Measurements from ENCODE around the gene ADAR. TPM values are rescaled to one million over a fixed set of nuclear protein-coding genes. Genes with fewer than 3 reads are reported as not detected.

The ADAR gene
- total RNA-seq, 4 donors from 2014 or later = 66.5 to 104 (median 78.6) TPM

DNA sequence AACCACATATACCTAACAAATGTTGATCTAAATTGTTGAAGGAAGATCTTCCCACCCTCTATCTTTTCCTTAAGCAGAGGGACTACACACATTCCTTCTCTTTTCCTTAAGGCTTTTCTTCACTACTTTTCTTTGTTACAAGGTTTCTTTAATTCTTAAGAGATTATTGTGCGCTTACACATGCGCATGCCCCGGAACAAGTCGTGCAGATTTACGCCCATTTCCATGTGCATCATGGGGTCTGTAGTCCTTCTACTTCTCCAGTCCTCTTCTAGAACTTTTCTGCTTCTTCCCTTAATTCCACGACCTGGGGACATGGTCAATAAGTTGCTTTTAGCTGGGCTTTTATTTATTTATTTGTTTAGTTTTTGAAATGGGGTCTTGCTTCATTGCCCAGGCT is 42.1 kb downstream of the ADAR start:
- TF ChIP-seq, protein P1, sequence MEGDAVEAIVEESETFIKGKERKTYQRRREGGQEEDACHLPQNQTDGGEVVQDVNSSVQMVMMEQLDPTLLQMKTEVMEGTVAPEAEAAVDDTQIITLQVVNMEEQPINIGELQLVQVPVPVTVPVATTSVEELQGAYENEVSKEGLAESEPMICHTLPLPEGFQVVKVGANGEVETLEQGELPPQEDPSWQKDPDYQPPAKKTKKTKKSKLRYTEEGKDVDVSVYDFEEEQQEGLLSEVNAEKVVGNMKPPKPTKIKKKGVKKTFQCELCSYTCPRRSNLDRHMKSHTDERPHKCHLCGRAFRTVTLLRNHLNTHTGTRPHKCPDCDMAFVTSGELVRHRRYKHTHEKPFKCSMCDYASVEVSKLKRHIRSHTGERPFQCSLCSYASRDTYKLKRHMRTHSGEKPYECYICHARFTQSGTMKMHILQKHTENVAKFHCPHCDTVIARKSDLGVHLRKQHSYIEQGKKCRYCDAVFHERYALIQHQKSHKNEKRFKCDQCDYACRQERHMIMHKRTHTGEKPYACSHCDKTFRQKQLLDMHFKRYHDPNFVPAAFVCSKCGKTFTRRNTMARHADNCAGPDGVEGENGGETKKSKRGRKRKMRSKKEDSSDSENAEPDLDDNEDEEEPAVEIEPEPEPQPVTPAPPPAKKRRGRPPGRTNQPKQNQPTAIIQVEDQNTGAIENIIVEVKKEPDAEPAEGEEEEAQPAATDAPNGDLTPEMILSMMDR (IDR thresholded peaks at IDR 0.05; ENCODE audit: low read depth) = no peak

DNA sequence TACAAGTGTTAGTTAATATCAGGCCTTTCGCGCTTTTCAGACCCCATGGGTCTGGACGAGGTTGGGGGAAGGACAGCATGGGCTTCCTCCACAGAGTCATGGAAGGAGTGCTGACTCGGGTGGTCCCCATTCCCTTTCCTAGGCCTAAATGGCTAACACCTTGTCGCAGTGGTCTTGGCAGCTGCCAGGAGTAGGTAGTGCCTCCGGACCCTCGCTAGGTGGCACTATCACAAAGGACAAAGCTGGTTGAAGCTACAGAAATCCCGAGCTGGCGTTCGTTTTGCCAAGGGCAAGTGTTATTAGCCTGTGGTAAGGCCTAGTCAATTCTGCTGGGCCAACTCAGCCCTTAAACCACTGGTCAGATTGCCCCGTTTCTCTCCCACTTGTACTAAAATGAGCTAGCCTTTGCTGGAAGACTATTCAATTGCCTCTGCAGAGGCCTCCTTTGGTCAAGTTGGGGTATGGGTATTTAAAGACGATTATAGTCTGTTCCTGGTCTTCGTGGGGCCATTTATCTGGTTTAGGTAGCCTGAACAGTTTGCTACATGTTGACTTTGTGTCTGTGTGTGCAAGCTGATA is 48.4 kb downstream of the ADAR start:
- TF ChIP-seq, protein P1 (IDR thresholded peaks at IDR 0.05; ENCODE audit: low read depth) = no peak

DNA sequence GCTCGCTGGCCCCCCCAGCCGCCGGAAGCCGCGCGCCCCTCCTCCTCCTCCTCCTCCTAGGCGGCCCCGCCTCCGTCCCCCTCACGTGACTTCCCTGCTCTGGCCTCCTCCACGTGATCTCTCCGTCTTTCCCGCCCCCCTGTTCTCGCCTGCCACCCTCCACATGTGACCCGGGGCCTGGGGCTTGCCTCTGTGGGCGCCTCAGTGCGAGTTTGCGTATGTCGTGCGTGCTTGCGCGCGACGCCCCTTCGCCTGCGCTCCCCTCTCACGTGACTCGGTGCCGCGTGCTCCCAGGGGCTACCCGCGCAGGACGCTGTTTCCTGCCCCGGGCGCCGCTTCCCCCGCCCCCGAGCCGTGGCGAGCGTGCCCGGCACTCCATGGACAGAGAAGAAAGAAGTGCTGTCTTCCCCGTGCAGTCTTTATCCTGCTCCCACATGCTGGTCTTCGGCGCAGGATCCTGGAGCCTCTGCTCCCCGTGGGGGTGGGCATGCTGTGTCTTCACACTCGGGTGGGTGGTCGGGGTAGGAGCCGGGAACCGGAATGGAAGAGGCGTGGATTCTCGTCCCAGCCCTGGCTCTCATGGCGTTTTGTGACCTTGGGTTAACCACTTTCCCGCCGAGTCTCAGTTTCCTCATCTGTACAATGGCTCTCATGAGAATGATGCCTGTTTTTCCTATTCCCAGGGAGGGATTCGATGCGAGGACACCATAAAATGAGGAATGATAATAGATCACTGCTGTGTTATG is 49.1 kb downstream of the ADAR start:
- TF ChIP-seq, protein P1 (IDR thresholded peaks at IDR 0.05; ENCODE audit: low read depth) = no peak

DNA sequence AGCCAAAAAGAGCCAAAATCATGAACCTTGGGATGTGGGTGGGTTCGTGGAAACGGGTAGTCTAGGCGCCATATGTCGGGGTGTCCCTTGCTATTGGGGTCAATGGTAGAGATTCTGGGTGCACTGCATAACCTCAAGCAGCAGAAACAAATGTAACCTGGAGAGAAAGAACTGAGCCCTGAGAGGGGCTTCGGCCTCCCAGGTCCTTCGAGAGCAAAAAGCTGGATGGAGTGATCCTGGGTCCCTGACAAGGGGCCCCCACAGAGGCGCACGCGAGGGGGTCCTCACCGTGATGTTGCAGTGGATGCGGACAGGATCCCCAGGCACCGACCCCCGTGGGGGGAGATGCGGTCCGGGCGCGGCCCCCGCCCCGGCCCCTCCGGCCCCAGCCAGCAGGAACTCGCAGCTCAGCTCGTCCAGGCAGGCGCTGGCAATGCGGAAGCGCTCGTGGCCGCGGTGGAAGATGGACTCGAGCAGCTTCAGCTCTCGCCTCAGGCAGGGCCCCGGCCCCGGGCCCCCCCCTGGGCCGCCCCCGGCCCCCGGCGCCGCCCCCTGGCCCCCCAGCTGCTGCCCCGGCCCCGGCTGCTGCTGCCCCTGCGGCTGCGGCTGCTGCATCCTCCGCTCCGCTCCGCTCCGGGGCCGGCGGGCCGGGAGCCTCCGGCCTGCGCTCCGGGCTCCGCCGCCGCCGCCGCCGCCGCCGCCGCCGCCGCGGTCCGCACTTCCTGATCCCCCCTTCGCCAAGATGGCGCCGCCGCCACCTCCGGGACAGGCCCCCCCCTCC is 49.9 kb downstream of the ADAR start, which contains the start of gene UBE2Q1:
TSS of gene UBE2Q1 (minus strand) at position 724 of the 781 bp plus-strand sequence. CDS start at position 615, 109 bp downstream.
- TF ChIP-seq, protein P1 (IDR thresholded peaks at IDR 0.05; ENCODE audit: low read depth) = no peak

DNA sequence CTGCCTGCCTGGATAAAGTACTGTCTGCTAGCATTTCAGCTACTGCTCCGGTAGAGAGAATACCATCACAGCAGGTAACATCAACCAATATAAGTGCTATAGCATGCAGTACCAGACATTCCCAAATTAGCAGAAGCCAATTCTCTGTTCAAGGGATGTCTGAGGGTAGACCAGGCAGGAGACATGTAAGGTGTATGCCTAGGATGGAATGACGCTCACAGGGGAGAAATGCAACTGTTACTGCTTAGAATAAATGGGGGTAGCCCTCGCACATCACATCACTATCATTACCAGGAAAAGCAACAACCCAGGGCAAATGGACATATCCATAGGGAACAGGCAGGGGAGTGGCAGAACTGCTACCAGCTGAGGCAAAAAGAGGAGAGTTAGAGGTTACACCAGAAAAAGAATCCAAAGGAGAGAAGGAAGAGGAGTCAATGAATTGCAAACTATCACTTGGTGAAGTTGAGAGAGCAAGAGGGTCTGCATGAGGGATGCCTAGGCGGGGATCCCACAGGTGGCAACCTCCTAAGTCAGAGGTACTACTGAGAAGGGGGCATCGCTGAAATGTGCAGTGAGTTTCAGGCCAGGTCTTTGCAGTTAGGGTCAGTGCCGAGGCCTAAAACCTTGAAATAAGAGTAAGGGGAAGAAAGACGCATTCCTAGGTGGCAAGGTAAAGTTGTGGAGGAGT is 50.6 kb downstream of the ADAR start:
- TF ChIP-seq, protein P1 (IDR thresholded peaks at IDR 0.05; ENCODE audit: low read depth) = no peak

DNA sequence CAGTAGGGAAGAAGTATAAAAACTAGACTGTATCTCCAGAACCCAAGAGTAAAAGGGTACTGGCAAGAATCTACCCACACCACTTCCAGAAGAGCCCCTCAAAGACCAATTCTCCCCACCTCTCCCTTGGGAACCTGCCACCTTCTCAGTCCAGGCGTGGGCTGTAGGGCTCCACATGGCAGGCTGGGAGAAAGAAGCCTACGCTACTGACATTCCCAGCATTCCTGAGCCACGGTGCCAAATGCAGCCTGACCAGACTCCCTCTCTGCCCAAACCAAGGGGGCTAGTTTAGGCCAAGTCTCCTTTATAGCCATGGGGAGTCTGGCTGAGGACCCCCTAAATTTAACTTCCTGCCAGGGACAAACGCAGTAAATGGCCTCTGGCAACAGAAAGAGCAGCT is 51.6 kb downstream of the ADAR start:
- TF ChIP-seq, protein P1 (IDR thresholded peaks at IDR 0.05; ENCODE audit: low read depth) = no peak
